Tibial nerve (tissue), 3 donors: ENCODE measurements around the gene GCM1.

Experiments used
- CTCF ChIP-seq, 5 experiments: fragments of 200-600 bp in 3 of 5; fragments of 450-650 bp in 2 of 5; sonication (generic) in 3 of 5; IDR thresholded peaks; one replicate each; pipeline ENCODE4 v1.5.1; 2016 to 2019; ENCODE audit warnings: antibody characterized with exemption in 5 of 5, mild to moderate bottlenecking in 3 of 5, moderate library complexity in 2 of 5
- POLR2A ChIP-seq, 2 donors: fragments of 450-650 bp; IDR thresholded peaks; one replicate each; pipeline ENCODE4 v1.6.1; 2017; ENCODE audit warnings: antibody characterized with exemption in 2 of 2, mild to moderate bottlenecking in 2 of 2, moderate library complexity in 2 of 2

- TF ChIP-seq POLR2A (IDR thresholded peaks at IDR 0.05) (no peak), CTCF (IDR thresholded peaks at IDR 0.05) (no peak)
Measured at GRCh38 chr6:53159558-53159957, 10.9 kb upstream of the GCM1 start.
